ENCODE measurements around the gene ZNF236. TPM values are rescaled to one million over a fixed set of nuclear protein-coding genes. Genes with fewer than 3 reads are reported as not detected.
"Not testable (repeated sequence)": the region's sequence is repeated elsewhere in the genome, so short reads cannot be mapped to it uniquely, and the experiment has no call there.

ZNF236 gene
- total and polyA plus RNA-seq, 2 donors (not counting 1 experiment from before 2014, with no cell fraction given), result 2.9 to 8.4 TPM

DNA sequence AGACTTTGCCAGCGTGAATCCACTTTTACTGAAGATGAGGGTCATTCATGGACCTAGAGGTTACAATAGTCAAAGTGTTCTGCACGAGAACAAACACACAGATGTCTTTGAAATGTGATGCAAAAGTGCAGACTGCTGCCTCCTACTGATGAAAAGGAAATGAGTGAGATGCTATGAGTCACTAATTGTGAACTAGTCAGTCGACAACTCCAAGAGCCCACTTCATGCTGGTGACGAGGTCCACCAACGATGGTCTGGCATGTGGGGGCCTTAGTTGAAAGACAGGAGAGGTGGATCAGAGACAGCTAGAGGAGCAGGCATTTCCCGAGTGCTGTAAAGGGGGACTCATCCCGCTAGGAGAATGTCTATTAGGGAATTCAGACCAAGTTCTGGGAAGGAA is 17.1 kb upstream of the ZNF236 start:
- H3K27me3 ChIP-seq (ENCODE audit: control insufficient read depth, insufficient read depth, low read length), result no peaks in the 10 kb centered on the region
- no peak overlapping the region for H3K4me2 ChIP-seq (ENCODE audit: extremely low read depth, insufficient read depth, low read length)
- H3K9ac ChIP-seq (ENCODE audit: insufficient read depth, low read length), result no peak overlapping the region
- no peaks in the 10 kb centered on the region for H3K36me3 ChIP-seq (ENCODE audit: control insufficient read depth, insufficient read depth, low read length)
- H3K4me1 ChIP-seq (ENCODE audit: control insufficient read depth, extremely low read depth, insufficient read depth, low read length), result no peaks in the 10 kb centered on the region
- no peak overlapping the region for H2AFZ ChIP-seq (ENCODE audit: low read length)
- H3K4me3 ChIP-seq (replicated peaks in 1 of 4; ENCODE audit: control extremely low read depth in 1 of 4, insufficient read depth in 1 of 4, low read depth in 3 of 4, low read length in 4 of 4), result no peak overlapping the region
- no peaks in the 10 kb centered on the region for H3K79me2 ChIP-seq (ENCODE audit: control insufficient read depth, insufficient read depth, low read length)
- H3K9me3 ChIP-seq (ENCODE audit: control insufficient read depth, insufficient read depth, low read depth, low read length), result no peaks in the 10 kb centered on the region
- peak in 1 of 2 donors; percentile 30 for TF ChIP-seq CTCF (conservative IDR thresholded peaks at IDR 0.05 in 1 of 2, IDR thresholded peaks at IDR 0.05 in 1 of 2; ENCODE audit: low read depth in 1 of 2, low read length in 2 of 2)
- no peak for TF ChIP-seq EZH2 (IDR thresholded peaks at IDR 0.05; ENCODE audit: low read length, missing control alignments)
- peak in 1 of 2 donors; percentile 42 for DNase-seq (ENCODE audit: low read depth in 2 of 2)
- H3K27ac ChIP-seq (ENCODE audit: insufficient read depth, low read length), result no peak overlapping the region
- H4K20me1 ChIP-seq (ENCODE audit: control insufficient read depth, extremely low read depth, insufficient read depth, low read length), result no peaks in the 10 kb centered on the region

- no peak for DNase-seq (ENCODE audit: low read depth in 2 of 2)
- H3K9me3 ChIP-seq (ENCODE audit: control insufficient read depth, insufficient read depth, low read depth, low read length), result no peaks in the 10 kb centered on the region
- TF ChIP-seq CTCF (conservative IDR thresholded peaks at IDR 0.05 in 1 of 2, IDR thresholded peaks at IDR 0.05 in 1 of 2; ENCODE audit: low read depth in 1 of 2, low read length in 2 of 2), result no peak
- H2AFZ ChIP-seq (ENCODE audit: low read length), result no peak overlapping the region
- no peak overlapping the region for H3K9ac ChIP-seq (ENCODE audit: insufficient read depth, low read length)
- H3K27ac ChIP-seq (ENCODE audit: insufficient read depth, low read length), result no peak overlapping the region
- no peaks in the 10 kb centered on the region for H4K20me1 ChIP-seq (ENCODE audit: control insufficient read depth, extremely low read depth, insufficient read depth, low read length)
- no peak overlapping the region for H3K4me3 ChIP-seq (replicated peaks in 1 of 4; ENCODE audit: control extremely low read depth in 1 of 4, insufficient read depth in 1 of 4, low read depth in 3 of 4, low read length in 4 of 4)
- H3K36me3 ChIP-seq (ENCODE audit: control insufficient read depth, insufficient read depth, low read length), result no peaks in the 10 kb centered on the region
- H3K27me3 ChIP-seq (ENCODE audit: control insufficient read depth, insufficient read depth, low read length), result no peaks in the 10 kb centered on the region
- H3K79me2 ChIP-seq (ENCODE audit: control insufficient read depth, insufficient read depth, low read length), result no peaks in the 10 kb centered on the region
- H3K4me1 ChIP-seq (ENCODE audit: control insufficient read depth, extremely low read depth, insufficient read depth, low read length), result no peaks in the 10 kb centered on the region
- no peak overlapping the region for H3K4me2 ChIP-seq (ENCODE audit: extremely low read depth, insufficient read depth, low read length)
These were observed 16.1 kb upstream of the ZNF236 start for GRCh38 chr18:76806301-76806700.

DNA sequence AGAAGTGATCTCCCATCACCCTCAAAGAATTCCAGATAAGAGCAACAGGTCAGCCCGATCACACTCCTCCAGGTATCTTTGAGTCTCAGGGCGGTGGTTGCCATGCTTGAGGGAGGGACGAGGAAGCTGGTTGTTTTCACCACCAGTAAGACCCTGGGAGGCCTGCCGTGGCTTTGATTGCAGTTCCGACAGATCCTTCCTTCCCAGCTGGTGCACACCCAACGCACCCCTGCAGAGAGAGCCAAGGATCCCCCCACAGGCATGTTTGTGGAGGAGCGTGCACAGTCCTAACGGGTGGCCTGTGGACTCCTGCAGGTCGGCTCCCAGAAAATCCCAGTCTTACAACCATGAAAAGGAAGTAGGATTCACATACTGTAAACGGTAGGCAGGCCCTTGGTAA is 13.8 kb upstream of the ZNF236 start:
- no peak overlapping the region for H2AFZ ChIP-seq (ENCODE audit: low read length)
- H3K27ac ChIP-seq (ENCODE audit: insufficient read depth, low read length), result no peak overlapping the region
- no peaks in the 10 kb centered on the region for H4K20me1 ChIP-seq (ENCODE audit: control insufficient read depth, extremely low read depth, insufficient read depth, low read length)
- no peaks in the 10 kb centered on the region for H3K27me3 ChIP-seq (ENCODE audit: control insufficient read depth, insufficient read depth, low read length)
- no peak for TF ChIP-seq CTCF (conservative IDR thresholded peaks at IDR 0.05 in 1 of 2, IDR thresholded peaks at IDR 0.05 in 1 of 2; ENCODE audit: low read depth in 1 of 2, low read length in 2 of 2)
- no peak overlapping the region for H3K4me2 ChIP-seq (ENCODE audit: extremely low read depth, insufficient read depth, low read length)
- H3K9ac ChIP-seq (ENCODE audit: insufficient read depth, low read length), result no peak overlapping the region
- no peaks in the 10 kb centered on the region for H3K4me1 ChIP-seq (ENCODE audit: control insufficient read depth, extremely low read depth, insufficient read depth, low read length)
- no peaks in the 10 kb centered on the region for H3K79me2 ChIP-seq (ENCODE audit: control insufficient read depth, insufficient read depth, low read length)
- DNase-seq (ENCODE audit: low read depth in 2 of 2), result no peak
- H3K9me3 ChIP-seq (ENCODE audit: control insufficient read depth, insufficient read depth, low read depth, low read length), result no peaks in the 10 kb centered on the region
- H3K36me3 ChIP-seq (ENCODE audit: control insufficient read depth, insufficient read depth, low read length), result no peaks in the 10 kb centered on the region
- H3K4me3 ChIP-seq (replicated peaks in 1 of 4; ENCODE audit: control extremely low read depth in 1 of 4, insufficient read depth in 1 of 4, low read depth in 3 of 4, low read length in 4 of 4), result no peak overlapping the region

DNA sequence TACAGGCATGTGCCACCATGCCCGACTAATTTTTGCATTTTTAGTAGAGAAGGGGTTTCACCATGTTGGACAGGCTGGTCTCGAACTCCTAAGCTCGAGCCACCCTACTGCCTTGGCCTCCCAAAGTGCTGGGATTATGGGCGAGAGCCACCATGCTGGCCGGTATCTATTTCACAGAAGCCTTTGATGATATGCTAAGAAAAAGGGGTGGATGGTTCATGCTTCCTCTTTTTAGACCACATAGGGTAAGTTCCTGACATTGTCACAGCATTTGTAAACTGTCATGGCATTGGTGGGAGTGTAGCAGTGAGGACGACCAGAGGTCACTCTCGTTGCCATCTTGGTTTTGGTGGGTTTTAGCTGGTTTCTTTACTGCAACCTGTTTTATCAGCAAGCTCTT is 10.8 kb upstream of the ZNF236 start:
- not testable (repeated sequence) for H3K27ac ChIP-seq (ENCODE audit: insufficient read depth, low read length); H3K9ac ChIP-seq (ENCODE audit: insufficient read depth, low read length); H3K9me3 ChIP-seq (ENCODE audit: control insufficient read depth, insufficient read depth, low read depth, low read length); DNase-seq (ENCODE audit: low read depth in 2 of 2); H3K79me2 ChIP-seq (ENCODE audit: control insufficient read depth, insufficient read depth, low read length); H4K20me1 ChIP-seq (ENCODE audit: control insufficient read depth, extremely low read depth, insufficient read depth, low read length); H3K4me1 ChIP-seq (ENCODE audit: control insufficient read depth, extremely low read depth, insufficient read depth, low read length); H3K36me3 ChIP-seq (ENCODE audit: control insufficient read depth, insufficient read depth, low read length); H3K4me2 ChIP-seq (ENCODE audit: extremely low read depth, insufficient read depth, low read length); H3K4me3 ChIP-seq (replicated peaks in 1 of 4; ENCODE audit: control extremely low read depth in 1 of 4, insufficient read depth in 1 of 4, low read depth in 3 of 4, low read length in 4 of 4); H2AFZ ChIP-seq (ENCODE audit: low read length); H3K27me3 ChIP-seq (ENCODE audit: control insufficient read depth, insufficient read depth, low read length)

Measured in fibroblast of lung (primary cell).